ENCODE measurements around the gene CDKL1.
"Not testable (repeated sequence)": the region's sequence is repeated elsewhere in the genome, so short reads cannot be mapped to it uniquely, and the experiment has no call there.

Gene CDKL1

DNA sequence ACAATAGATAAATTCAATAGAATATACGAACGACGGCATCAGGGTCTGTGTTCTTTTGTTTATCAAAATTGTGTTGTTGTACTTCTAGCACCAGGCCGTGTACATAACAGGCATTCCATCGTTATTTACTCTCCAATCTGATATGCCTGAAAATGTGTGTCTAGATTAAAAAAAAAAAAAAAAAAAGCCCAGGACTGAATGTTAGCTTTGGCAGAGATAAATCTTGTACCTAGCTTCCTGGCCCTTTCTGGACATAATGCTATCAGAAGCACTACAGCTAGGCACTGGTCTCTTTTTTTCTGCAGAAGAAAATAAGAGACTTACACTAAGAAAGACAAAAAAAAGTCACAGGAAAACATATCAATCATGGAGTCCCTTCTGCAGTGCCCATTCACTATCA, 37.0 kb downstream of the CDKL1 start:
- no peak for DNase-seq (ENCODE audit: low read depth)
- TF ChIP-seq MYC (IDR thresholded peaks at IDR 0.05; ENCODE audit: low read depth, low read length) (no peak), POLR2A (IDR thresholded peaks at IDR 0.05; ENCODE audit: extremely low read depth, insufficient read length) (no peak)
- TF ChIP-seq, protein P1, sequence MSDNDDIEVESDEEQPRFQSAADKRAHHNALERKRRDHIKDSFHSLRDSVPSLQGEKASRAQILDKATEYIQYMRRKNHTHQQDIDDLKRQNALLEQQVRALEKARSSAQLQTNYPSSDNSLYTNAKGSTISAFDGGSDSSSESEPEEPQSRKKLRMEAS (IDR thresholded peaks at IDR 0.05; ENCODE audit: low read depth, low read length) = no peak
- TF ChIP-seq, protein P2, sequence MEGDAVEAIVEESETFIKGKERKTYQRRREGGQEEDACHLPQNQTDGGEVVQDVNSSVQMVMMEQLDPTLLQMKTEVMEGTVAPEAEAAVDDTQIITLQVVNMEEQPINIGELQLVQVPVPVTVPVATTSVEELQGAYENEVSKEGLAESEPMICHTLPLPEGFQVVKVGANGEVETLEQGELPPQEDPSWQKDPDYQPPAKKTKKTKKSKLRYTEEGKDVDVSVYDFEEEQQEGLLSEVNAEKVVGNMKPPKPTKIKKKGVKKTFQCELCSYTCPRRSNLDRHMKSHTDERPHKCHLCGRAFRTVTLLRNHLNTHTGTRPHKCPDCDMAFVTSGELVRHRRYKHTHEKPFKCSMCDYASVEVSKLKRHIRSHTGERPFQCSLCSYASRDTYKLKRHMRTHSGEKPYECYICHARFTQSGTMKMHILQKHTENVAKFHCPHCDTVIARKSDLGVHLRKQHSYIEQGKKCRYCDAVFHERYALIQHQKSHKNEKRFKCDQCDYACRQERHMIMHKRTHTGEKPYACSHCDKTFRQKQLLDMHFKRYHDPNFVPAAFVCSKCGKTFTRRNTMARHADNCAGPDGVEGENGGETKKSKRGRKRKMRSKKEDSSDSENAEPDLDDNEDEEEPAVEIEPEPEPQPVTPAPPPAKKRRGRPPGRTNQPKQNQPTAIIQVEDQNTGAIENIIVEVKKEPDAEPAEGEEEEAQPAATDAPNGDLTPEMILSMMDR (IDR thresholded peaks at IDR 0.05; ENCODE audit: low read depth, low read length) = no peak

DNA sequence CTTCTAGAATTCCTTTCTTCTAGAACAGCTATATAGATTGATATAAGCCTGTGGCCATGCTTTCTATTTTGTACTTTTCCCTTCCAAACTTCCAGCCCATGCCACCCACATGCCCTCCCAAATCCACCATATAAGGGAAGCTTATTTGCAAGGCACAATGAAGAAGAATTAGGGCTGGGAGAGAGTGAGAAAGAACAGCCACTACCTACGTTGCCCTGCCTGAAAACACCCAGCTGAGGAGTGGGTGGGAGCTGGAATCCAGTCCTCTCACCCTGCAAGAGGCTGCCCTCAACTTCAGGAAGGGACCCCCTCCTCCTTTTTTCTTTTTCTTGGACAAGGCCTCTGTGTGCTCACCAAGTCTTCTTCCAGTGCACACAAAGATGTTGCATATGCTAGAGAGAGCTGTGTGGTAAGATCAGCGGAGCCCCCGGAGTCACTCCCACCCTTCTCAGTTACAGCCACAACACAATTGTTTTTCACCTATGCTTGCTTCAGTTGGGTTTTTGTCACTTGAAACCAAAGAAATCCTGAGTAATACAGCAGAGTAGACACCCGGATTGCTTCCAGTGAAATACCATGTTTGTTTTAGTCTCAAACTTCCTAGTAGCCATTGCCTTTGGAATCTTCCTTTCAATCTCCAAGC, 38.8 kb downstream of the CDKL1 start:
- DNase-seq (ENCODE audit: low read depth) = no peak
- no peak overlapping the region for H3K4me3 ChIP-seq (ENCODE audit: low read depth, low read length)
- TF ChIP-seq, protein P1 (IDR thresholded peaks at IDR 0.05; ENCODE audit: low read depth, low read length) = no peak
- TF ChIP-seq, protein P2 (IDR thresholded peaks at IDR 0.05; ENCODE audit: low read depth, low read length) = no peak
- TF ChIP-seq MYC (IDR thresholded peaks at IDR 0.05; ENCODE audit: low read depth, low read length) (no peak), POLR2A (IDR thresholded peaks at IDR 0.05; ENCODE audit: extremely low read depth, insufficient read length) (no peak)

More for the DNA sequence above, 37.0 kb downstream of the CDKL1 start:
- no peak overlapping the region for H3K4me3 ChIP-seq (ENCODE audit: low read depth, low read length)

DNA sequence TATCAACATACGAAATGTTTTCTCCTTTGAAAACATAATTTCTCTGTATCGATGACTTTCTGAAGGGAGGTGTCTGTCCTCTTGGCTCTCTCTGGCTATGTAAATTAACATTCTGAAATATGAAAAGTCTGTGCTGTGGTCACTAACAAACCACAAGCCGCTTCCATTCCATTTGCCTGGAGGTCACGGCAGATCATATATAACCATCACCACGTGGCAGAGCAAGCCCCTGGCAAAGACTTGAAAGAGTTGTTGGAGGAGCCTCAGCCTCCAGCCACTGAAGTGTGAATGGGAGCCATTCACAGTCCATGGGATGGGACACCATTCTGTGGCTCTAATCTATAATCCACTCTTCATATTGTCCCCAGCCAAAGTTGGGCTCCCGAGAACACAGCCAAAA, 39.6 kb downstream of the CDKL1 start:
- H3K4me3 ChIP-seq (ENCODE audit: low read depth, low read length) = no peak overlapping the region
- DNase-seq (ENCODE audit: low read depth) = no peak
- no peak for TF ChIP-seq MYC (IDR thresholded peaks at IDR 0.05; ENCODE audit: low read depth, low read length)
- TF ChIP-seq, protein P1 (IDR thresholded peaks at IDR 0.05; ENCODE audit: low read depth, low read length) = no peak
- TF ChIP-seq, protein P2 (IDR thresholded peaks at IDR 0.05; ENCODE audit: low read depth, low read length) = no peak
- no peak for TF ChIP-seq POLR2A (IDR thresholded peaks at IDR 0.05; ENCODE audit: extremely low read depth, insufficient read length)

DNA sequence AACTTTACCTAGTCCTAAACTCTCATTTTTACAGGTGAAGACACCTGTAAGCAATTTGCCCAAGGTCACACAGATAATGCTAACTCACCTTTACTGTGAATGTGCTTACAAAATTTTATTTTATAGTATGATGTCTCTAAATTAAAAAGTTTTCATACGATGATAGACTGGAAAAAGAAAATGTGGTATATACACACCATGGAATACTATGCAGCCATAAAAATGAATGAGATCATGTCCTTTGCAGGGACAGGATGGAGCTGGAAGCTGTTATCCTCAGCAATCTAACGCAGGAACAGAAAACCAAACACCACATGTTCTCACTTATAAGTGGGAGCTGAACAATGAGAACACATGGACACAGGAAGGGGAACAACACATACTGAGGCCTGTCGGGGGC, 40.4 kb downstream of the CDKL1 start:
- not testable (repeated sequence) for H3K4me3 ChIP-seq (ENCODE audit: low read depth, low read length); DNase-seq (ENCODE audit: low read depth)

DNA sequence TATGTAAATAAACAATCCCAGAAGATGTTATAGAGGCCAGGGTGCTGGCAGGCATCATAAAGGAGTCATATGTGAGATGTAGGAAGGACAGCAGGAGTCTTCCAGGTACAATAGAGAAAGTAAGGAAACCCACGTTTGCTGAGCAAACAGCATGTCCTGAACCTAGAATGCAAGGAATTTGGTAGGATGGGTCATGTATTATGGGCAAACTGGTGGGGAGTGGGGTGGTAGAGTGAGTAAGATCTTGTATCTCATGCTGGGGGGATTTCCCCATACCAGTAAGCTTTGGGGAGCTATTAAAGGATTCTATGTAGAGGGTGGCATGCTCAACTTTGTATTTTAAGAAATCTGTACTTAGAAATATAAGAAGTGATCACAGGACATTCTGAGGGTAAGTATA, 41.0 kb downstream of the CDKL1 start:
- H3K4me3 ChIP-seq (ENCODE audit: low read depth, low read length) = no peak overlapping the region
- TF ChIP-seq POLR2A (IDR thresholded peaks at IDR 0.05; ENCODE audit: extremely low read depth, insufficient read length) = no peak
- TF ChIP-seq, protein P1 (IDR thresholded peaks at IDR 0.05; ENCODE audit: low read depth, low read length) = no peak
- TF ChIP-seq, protein P2 (IDR thresholded peaks at IDR 0.05; ENCODE audit: low read depth, low read length) = no peak
- no peak for TF ChIP-seq MYC (IDR thresholded peaks at IDR 0.05; ENCODE audit: low read depth, low read length)
- DNase-seq (ENCODE audit: low read depth) = no peak

DNA sequence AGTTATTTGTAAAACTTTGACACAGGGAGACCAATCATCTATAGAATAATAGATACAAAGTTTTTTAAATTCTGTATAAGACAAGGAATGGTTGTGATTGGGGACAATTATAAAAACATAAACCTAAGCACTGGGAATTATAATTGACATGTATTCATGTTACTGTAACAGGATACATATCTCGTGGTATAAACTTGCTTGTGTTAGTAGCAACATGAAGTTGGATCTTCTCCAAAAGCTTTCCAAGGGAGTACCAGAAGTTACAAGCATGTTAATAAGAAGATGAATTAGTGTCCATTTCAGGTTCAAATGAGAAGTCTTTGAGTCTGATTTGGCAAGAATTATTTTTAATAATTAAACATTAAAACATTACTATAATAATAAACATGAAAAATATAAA, 42.2 kb downstream of the CDKL1 start:
- TF ChIP-seq POLR2A (IDR thresholded peaks at IDR 0.05; ENCODE audit: extremely low read depth, insufficient read length) = no peak
- TF ChIP-seq, protein P1 (IDR thresholded peaks at IDR 0.05; ENCODE audit: low read depth, low read length) = no peak
- TF ChIP-seq, protein P2 (IDR thresholded peaks at IDR 0.05; ENCODE audit: low read depth, low read length) = no peak
- no peak for TF ChIP-seq MYC (IDR thresholded peaks at IDR 0.05; ENCODE audit: low read depth, low read length)
- H3K4me3 ChIP-seq (ENCODE audit: low read depth, low read length) = no peak overlapping the region
- no peak for DNase-seq (ENCODE audit: low read depth)

Data from NB4 (cell line).